ENCODE results near the gene PGGT1B.
"Not testable (repeated sequence)": the region's sequence is repeated elsewhere in the genome, so short reads cannot be mapped to it uniquely, and the experiment has no call there.

PGGT1B gene

GRCh38 chr5:115249379-115249778, 13.3 kb downstream of the PGGT1B start:
- DNase-seq: not testable (repeated sequence)

- DNase-seq: peak; percentile 22 to 55
Observed at GRCh38 chr5:115246361-115246991, 16.2 kb downstream of the PGGT1B start.

DNA sequence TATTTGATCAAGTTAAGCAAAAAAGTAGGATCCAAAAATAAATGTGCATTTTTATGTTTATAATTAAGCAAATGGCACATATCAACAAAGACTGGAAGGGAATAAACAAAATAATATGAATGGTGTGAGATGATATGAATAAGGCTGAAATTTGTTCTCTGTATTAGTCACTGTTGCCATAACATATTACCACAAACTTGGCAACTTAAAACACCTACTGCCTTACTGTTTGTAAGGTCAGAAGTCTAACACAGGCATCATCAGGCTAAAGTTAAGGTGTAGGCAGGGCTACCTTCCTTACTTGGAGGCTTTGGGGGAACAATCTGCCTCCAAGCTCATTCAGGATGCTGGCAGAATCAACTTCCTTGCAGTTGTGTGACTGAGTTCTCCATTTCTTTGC, 19.3 kb downstream of the PGGT1B start:
- no peak for DNase-seq

GRCh38 chr5:115241881-115242642, 20.6 kb downstream of the PGGT1B start:
- DNase-seq: no peak

DNA sequence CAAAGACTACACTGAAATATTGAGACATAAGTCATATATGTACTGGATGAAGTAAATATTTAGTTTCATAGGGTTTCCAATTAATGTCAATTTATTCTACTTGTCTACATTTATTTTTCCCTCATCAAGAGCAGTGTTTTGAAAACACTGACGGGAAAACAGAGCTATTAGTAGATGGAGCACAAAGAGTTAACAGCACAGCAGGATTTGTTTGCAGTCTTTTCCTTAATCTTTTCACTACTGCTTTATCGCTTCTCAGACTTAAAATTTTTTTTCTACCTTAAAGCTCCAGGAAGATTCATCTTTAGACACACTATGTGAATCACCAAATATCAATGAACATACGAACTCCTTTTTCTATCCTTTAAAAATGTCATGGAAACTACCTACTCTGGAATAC, 25.6 kb downstream of the PGGT1B start:
- no peak for DNase-seq

GRCh38 chr5:115236599-115236998, 26.1 kb downstream of the PGGT1B start:
- no peak for DNase-seq

- DNase-seq: no peak
Observed at GRCh38 chr5:115231598-115231997, 31.1 kb downstream of the PGGT1B start.

GRCh38 chr5:115229606-115230005, 33.1 kb downstream of the PGGT1B start:
- no peak for DNase-seq

DNA sequence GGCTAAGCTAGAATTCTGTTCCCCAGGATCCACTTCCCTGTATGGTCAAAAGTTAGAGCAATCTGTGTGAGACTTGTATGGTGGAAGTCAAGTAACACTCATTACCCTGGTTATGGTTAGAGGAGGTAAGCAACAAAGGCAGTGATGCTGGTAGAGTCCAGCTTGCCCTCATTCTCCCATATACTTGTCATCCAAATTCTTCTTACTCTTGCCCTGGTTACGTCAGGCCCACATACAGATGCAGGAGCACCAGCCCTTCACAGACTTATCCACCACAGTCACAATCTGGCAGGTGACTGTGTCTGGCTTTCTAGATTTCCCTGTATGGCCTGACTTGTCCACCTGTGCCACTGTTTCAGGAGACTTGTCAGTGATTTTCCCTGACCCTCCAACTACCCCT, 35.4 kb downstream of the PGGT1B start:
- no peak for DNase-seq

- no peak for DNase-seq
Observed at GRCh38 chr5:115214541-115214940, 48.1 kb downstream of the PGGT1B start.

GRCh38 chr5:115209279-115209678, 53.4 kb downstream of the PGGT1B start:
- DNase-seq: no peak

DNA sequence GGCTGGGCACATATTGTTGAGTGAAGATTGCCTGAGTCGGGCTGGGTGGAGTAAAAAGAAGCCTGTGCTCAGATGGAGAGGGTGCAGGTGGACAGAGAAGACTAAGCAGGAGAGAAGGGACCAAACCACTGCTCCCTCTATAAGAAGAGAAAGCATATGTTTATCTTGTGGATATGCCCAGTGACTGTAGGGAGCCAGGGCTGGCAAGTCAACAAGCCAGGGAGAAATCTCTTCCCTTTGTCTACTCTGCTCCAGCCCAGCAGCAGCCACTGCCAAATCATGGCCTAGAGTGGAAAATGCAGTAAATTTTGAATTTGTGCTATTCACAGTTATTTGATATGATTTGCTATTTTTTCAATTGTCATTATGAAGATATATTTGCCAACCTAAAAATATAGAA, 59.7 kb downstream of the PGGT1B start:
- DNase-seq: no peak

DNA sequence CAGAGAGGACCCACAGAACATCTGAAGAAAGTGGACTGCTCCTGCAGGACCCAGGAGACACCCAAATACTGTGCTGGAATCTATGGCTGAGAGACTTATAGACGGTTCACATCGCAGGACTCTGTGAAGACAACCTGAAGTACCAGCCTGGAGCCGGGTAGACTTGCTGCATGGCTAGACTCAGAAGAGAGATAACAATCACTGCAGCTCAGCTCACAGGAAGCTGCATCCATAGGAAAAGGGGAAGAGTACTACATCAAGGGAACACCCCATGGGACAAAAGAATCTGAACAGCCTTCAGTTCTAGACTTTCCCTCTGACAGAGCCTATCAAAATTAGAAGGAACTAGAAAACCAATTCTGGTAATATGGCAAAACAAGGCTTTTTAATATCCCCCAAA, 66.5 kb downstream of the PGGT1B start:
- DNase-seq: no peak

DNA sequence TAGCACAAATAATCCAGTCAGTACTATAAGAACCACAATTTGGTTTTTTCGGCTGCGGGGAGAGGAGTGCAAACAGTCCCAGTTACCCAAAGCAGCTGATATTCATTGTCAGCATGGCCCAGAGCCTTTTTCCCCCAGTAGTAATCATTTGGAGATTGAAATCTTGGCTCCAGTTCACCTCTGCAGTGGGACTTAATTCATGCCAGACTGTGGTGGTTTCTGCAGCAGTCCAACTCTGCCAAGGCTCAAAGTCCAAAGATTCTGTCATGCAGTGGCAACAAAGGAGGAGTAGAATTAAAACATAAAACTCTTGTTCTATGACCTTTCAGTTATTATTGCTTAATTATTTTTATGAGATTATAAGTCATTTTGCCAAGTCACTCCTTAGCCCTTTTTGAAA, 68.0 kb downstream of the PGGT1B start:
- DNase-seq: peak in 1 of 2 experiments; percentile 3

GRCh38 chr5:115193295-115193694, 69.4 kb downstream of the PGGT1B start:
- DNase-seq: no peak

DNA sequence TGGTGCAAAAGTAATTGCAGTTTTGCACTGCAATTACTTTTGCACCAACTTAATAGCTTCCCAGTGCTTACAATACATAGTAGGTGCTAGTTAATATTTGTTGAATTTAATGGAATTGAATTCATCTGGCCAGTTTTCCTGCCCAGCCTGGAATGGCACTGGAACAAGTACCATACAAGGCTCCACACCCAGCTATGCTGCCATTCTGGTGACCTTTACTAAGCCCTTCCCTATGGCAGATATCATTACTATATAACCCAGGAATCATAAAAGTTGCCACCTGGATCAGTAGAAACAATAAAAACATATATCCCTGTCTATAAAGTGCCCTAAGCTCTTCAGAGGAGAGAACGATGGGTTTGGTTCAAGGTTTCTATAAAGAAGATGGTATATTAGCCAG, 70.6 kb downstream of the PGGT1B start:
- DNase-seq: no peak

DNA sequence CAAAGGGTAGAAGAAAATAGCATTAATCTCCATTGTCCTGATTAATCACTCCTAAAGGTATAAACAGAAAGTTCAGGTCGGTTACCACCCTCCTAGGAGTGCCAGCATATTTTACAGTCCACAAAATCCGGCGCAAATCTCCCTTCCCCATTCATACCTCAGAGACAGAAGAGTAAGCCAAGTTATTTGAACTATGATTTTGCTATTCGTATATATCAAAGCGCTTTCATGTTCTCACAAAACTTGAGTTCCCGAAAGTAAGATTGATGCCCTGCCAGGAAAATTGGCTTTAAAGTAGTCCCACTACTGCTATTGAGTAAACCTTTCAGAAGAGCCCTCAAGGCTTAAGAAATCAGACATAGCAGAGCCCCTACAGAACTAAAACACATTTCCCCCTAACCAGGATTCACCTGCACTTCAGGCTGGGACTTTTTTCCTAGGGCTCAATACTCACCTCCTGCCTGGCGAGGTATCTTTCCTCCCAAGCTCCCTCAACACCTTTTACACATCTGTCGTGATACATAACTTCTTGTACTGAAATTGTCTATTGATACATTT, 71.1 kb downstream of the PGGT1B start:
- no peak for DNase-seq

- peak in 1 of 2 experiments; percentile 20 for DNase-seq
Observed at GRCh38 chr5:115190388-115190787, 72.3 kb downstream of the PGGT1B start.

GRCh38 chr5:115189866-115190265, 72.8 kb downstream of the PGGT1B start:
- DNase-seq: no peak

- DNase-seq: no peak
Observed at GRCh38 chr5:115186794-115187193, 75.9 kb downstream of the PGGT1B start.

- peak in 1 of 2 experiments; percentile 64 for DNase-seq
Observed at GRCh38 chr5:115184770-115185169, 77.9 kb downstream of the PGGT1B start.

- DNase-seq: no peak
Observed at GRCh38 chr5:115181757-115182156, 80.9 kb downstream of the PGGT1B start.

DNA sequence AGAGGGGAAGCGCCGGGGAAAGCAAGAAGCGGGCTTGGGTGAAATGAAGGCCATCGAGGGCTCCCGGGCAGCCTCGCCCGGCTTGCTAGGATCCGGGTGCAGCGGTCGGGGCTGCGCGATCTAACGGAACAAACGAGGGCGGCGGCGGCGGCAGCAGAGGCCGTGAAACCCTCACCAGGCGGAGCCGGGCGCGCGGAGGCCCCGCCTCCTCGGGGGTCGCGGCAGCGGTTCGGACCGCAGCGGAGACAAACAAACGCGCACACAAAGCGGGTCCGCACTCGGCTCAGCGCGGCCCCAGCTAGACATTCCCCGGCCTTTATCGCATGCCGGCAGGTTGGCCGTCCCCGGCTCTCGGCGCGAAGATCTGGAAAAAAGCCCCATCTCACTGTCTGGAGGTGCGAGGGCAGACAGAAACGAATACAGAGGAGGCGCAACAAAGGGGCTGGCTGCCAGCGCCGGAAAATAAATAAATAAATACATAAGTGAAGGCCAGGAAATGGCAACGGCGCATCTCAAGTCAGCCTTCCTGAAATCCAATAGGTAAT, 82.4 kb downstream of the PGGT1B start:
- DNase-seq: peak; percentile 62 to 84
